T-helper 9 cell (primary cell): ENCODE data around the gene ZEB2.

Experiments used
- DNase-seq: peaks from one replicate; pipeline ENCODE4 v3.0.0-alpha.2; 2020

Gene ZEB2

DNA sequence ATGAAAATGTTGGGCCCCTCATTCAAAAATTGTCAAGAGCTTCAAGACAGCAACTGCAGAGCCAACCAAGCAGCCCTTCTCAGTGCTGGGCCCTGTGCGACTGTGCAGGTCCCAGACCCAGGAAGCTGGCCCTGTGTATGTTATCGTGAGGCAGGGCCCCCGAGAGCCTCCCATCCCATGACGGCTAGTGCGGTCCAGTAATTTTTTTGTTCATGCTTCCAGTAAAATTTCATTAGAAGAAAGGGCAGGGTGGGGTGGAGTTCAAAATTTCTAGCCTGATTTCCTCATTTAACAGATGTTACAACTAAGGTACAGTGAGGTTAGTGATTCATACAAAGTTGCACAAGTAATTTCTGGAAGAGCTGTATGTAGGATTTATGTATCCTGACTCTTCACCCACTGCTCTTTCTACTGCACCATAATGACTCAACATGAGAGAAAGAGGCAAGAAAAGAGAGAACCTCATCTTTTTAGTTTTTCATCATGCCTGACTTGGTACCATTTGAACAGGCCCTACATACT is 105.5 kb downstream of the ZEB2 start:
- DNase-seq = no peak

DNA sequence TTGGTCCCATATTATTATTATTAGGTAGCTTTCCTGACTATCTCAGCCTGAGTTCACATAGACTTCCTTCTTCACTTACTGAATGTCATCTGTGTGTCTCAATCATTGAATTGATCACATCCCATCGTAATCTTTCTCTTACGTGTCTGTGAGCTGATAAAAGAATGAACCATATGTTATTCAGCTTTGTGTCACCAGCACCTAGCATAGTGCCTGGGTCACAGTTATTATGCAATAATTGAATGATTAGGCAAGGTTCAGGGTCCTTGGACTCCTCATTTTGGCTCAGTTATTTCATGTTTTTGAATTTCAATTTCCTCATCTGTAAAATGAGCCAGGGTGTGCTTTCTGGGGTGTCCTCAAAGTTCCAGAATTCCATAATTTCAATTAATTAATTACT is 107.2 kb downstream of the ZEB2 start:
- DNase-seq = no peak

DNA sequence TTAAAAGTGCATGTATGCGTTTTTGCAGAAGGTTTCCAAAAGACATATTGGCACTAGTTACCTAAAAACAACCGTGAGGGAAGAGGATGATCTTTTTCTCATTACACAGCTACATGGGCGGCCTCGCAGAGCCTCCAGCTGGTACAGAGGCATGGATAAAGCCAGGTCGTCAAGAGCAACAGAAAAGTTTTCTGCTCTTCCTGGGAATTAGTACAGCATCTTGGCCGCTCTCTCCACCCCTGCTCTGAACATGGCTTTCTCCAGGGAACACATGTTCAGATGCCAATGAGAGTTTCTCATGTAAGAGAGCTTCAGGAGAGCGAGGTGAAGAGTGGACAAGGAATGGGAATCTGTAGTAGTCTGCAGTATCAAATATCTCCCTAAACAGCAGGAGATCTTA is 108.4 kb downstream of the ZEB2 start:
- DNase-seq = no peak

DNA sequence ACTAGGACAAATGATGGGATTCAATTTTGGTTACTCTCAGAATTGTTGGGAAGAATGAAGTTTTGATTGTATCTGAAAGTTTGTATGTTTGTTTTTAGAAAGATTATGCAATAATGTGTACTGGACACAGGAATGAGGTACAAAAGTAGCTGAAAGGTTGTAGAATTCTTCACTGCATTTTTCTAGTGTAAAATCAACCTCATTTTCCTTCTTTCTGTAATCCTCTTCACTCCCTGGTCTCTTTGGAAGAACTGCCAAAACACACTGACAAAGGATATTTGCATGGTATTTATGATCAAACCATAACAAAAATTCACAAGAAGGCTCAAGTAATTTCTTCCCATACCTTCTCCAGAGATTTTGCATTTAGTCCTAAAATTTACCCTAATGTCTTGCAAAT is 110.7 kb downstream of the ZEB2 start:
- no peak for DNase-seq

DNA sequence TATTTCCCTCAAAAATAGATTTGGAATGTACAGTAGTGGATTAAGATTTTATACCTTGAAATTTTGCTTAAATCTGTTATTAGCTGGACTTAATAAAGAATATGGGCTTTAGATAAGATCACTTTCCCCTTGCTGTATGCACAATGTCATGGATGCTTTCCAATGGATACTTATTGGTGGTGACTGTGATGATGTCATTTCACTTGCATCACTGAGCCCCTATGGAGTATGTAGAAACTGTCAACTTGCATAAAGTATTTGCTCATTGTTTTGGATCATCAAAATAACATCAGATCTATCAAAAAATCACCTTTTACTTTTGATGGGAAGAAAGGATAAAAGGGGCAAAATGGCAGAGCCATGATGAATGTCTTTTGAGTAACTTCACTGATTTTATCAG is 112.7 kb downstream of the ZEB2 start:
- no peak for DNase-seq

DNA sequence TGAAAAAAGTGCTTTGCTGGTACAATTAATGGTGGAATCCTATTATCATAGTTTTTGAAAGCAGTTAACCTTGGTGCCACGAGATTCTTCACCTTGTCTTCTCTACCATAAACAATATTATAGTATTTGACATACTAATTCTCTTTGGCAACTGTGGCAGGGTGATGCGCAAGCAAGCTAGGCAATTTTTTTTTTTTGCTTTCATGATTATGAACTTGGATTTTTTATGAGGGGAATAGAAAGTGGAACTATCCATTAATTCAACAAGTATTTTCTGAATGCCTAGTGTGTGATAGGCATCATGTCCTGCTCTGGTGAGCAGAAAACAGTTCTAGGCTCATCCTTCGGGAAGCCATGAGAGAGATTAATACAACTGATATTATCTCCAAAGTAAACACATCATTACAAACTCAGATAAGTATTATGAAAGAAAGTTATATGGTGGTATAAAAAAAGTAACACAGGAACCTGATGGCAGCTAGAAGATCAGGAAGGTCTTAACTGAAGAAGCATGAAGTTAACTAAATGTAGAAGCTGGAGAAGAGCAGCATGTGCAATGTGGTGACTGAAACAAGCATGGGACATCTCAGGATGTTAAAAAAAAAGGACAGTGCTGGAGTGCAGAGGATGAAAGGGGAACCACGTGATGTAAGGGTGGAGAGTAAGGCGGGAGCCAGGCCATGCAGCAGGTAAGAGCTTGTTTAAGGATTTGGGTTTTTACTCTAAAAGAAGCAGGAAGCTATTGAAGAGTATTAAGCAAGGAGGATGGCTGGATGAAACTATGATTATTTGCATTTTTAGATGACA is 113.7 kb downstream of the ZEB2 start:
- no peak for DNase-seq

DNA sequence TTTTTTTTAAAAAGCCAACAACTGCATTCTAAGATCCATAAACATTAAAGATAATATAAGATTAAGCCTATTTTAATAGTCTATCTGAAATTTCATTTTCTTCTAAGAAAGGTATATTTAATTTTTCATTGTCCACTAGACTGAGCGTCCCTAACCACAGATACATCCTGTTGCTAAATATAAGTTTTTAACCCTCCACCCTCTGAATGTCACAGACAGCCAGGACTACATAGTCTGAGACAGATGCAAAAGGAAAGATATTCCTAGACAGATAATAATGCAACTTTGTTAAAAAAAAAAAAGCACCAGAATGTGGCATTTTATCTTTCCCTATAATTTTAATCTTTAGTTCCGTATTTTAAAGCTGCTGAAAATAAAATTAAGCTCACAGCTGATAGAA is 114.6 kb downstream of the ZEB2 start:
- no peak for DNase-seq

DNA sequence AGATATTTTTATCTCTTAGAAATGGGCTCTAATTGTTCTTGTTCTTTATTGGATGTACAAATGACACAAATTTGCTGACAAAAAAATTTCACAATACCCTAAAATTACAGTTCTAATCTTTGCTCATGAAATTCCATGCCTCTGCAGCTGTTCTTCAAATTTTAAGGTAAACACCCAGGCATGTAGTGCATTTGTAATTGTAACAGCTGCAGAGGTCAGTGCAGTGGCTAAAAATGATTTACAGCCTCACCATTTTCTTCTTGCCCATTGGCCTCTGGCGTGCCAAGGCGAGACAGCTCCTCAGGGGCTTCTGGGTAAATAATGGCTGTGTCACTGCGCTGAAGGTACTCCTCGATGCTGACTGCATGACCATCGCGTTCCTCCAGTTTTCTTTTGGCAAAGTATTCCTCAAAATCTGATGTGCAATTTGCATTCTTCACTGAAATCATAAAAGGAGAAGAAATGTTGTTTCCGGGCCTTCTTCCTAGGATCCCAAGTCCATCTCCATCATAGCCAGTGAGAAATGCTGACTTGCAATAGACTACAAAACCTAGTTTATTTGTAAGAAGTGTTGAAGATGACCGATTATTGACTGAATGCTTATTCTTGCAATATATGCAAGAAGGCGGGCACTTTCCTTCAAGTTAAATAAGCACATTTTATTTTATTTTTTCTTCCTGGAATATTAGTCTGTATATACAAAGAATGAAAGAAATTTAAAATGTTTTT is 115.2 kb downstream of the ZEB2 start:
- DNase-seq = no peak

DNA sequence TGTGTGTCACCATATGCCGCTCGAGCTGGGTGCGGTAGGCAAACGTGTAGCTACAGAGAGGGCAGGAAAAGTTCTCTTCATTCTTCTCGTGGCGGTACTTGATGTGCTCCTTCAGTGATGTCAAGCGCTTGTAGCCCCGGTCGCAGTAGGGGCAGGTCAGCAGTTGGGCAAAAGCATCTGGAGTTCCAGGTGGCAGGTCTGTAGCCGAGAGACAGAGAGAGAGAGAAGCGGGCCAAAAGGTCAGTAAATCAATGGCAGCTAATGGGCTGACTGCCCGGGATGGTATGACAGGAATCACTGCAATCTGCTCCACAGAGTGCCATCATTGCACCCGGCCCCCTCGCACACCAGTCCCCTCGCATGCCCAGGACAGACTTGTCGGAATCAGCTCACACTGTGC is 116.0 kb downstream of the ZEB2 start:
- DNase-seq = no peak

DNA sequence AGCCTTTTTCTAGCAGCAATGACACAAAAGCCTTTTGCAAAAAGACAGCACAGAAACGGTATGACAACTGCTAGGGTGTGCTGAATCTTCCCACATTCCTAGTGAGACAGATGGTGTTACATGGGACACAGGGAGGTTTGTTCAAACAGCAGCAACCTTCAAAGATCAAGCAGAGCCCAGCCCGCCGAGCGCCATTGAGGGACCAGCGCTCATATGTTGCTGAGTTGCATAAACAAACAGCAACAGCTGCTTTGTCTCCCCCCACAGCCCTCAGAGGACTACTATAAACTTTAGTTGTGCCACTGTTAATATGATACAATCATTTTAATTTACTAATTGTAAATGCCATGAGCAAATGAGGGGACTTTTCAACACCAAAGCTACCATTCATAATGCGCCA is 117.7 kb downstream of the ZEB2 start:
- DNase-seq = no peak

DNA sequence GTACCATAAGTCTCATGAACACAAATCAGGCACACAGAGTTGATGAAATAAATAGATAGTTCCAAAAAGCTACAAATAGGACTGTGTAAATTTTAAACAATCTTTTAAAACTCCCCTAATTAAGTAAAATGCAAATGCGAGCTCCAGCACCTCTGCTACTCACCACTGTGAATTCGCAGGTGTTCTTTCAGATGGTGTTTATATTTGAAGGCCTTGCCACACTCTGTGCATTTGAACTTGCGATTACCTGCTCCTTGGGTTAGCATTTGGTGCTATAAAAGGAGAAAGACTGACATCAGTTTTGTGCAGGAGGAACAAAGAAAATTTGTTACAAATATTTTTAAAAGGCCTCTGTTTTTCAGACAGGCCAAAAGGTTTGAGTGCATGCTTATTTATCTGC is 118.9 kb downstream of the ZEB2 start:
- DNase-seq = no peak

DNA sequence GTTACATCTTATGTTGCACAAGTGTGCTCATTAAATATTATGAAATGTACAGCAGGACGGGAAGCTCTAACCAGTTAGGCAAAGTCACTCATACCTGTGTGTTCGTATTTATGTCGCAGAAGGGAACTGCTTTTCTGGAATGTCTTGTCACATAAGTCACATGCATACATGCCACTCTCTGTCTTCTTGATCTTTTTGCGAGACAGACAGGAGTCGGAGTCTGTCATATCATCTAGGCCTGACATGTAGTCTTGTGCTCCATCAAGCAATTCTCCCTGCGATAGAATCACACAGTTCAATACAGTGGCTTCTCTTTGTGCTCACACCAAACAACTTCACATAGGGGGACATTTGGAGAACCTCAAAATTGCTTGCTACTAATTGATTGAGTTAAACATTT is 123.6 kb downstream of the ZEB2 start:
- no peak for DNase-seq

DNA sequence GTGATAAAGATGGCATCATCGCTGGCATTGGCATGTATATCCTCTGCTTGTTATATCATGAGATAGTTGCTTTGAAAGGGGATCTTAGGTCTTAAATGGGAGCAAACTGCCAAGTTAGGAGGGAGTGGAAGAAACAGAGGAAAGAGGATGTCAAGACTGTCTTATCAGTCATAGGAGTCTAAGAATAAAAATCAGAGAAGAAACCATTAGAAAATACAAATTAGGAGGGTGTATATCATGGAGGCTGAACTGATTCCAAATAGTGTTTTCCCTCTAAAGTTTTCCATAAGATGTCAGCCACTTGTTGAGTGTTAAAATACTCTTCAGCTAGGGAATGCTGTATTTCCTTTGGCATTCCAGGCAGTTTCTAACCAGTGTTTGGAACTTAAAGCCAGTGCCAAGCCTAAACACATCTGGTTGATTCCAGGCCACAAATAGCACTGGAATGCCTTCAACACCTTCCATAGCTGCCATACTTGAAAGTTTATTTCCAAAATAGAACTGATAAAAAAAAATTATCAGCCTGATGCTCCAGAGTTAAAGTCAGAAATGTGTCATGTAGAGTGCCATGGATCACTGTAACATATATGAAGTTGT is 129.4 kb downstream of the ZEB2 start:
- no peak for DNase-seq

DNA sequence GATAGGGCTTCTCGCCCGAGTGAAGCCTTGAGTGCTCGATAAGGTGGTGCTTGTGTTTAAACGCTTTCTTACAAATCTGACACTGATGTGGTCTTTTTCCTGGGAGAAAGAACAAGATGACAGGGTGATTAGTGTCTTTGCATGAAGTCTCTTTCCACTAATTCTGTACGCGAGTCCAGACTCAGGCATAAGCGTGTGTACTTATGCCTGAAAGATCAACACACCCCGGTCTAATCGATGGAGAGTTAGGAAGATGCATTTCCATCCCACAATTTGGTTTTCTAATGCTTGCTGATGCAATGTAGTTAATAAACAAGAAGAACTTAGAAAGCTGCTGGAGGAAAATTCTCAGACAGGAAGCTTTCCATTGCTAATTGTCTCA is 130.0 kb downstream of the ZEB2 start:
- no peak for DNase-seq

DNA sequence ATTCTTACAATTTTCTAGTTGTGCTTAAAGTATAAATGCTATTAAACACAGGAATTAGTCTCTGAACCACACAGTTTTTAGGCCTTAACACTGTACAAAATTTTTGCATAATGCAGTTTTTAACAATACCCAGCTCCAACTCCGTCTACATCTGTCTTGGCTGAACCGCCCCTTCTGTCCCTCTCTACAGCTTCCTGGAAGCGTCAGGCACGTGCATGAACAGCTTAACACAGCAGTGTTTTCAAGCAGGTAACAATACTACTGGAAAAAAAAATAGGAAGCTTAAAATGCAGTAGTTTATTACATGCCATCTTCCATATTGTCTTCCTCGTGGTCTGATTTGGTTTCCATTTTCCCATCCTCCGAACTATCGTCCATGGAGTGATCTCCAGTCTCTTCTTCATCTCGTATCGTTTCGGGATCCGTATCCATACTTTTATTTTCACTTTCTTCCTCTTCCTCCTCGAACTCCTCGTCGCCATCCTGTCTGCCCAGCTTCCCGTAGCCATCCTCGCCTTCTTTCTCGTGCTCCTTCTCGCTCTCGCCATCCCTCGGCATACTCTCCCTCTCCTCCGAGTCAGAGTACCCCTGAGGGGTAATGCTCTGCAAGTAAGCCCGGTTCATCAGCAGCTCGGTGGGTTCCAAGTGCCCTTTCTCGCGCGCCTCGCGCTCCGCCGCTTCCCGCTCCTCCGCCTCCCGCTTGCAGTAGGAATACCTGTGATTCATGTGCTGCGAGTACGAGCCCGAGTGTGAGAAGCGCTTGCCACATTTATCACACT is 130.6 kb downstream of the ZEB2 start:
- DNase-seq = no peak

DNA sequence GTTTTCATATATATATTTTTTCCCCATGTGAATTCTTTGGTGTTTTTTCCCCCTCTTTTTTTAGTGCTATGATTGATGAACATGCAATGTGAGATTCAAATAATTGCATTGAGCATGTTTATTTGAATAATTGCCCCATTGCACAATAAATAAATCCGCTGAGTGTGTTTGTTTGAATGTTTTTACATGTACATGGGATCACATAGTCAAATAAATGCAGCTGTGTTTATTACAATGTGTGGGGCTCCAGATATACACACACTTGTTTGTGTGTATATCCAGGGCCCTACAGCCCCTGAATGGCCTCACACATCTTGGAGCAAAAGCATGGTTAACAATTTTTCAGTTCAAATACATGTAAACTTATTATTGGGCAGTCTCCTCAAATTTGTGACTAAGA is 134.5 kb downstream of the ZEB2 start:
- no peak for DNase-seq

DNA sequence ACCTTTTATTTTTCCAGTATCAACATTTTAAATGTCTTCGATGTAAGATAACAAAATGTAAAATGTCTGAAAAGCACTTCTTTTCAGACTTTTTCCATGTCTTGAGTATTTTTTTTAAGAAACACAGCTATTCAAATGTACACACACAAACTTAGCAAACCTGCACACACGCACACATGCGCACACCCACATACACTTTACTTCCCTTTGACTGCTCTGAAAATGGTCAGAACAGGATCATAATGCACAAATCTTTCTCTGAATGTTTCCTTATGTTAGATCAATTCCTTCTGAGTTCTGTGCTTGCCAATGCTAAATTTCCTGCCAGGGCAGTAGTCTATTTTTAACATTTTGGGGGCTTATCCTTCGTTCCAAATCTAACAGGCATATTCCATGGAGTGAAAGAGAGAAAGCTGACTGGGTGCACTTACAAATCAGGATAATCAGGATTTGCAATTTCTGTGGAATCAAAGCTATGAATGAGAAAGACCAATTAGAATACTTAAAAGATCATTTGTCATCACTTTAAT is 136.3 kb downstream of the ZEB2 start:
- DNase-seq = no peak

DNA sequence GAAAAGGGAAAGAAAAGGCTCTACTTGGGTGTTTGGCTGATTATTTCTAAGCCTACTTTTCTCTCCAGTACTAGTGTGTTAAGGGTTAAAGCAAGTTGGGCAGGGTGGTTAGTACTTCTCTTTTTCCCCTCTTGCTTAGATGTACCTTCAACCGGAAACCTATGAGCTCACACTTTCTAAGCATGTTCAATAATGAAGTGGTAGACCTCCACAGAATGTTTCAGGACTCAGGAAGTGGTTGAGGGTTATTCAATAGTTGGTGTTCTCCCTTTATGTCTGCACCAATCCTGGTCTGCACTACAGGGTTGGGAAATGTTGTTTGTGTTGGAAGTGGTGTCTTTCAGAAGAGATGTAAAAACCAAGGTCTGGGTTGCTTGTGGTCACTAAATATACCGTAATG is 137.1 kb downstream of the ZEB2 start:
- no peak for DNase-seq

DNA sequence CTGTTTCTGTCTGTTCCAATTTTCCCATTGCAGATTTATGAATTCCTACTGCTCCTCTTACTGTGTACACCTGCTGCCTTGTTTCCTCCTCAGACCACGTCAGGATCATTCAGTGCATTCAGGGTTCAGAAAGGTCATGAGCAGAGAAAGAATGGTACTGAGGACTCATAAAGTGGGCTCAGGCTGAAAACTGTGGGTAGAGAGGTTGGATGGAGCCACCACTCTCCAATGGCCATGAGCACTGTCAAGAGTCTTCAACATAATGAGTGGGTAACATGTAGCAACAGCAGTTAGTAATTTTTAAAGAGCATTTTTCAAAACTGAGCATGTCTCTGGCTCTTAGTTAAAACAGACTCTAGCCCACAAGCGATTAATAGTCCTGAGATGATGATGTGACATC is 138.2 kb downstream of the ZEB2 start:
- DNase-seq = no peak

DNA sequence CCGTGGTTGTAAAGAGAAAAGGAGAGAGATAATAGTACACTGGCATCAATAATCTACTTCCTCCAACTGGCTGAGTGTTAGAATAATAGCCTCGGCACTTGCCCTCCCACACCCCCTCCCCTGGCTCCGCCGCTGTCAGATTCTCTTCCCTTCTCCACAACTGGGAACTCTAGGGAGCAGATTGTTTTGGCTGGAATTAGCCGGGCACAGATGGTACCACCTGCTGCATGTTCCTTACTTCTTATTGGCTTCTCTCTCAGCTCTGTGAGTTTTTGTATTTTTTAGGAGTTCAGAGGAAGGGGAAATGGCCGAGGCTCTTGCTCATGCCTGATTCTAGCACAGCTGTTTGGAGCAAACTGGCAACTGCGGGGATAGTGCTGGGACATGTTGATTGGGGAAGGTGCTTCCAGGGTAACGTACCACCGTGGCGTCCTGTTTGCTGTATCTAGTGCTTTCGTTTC is 140.0 kb downstream of the ZEB2 start:
- no peak for DNase-seq

DNA sequence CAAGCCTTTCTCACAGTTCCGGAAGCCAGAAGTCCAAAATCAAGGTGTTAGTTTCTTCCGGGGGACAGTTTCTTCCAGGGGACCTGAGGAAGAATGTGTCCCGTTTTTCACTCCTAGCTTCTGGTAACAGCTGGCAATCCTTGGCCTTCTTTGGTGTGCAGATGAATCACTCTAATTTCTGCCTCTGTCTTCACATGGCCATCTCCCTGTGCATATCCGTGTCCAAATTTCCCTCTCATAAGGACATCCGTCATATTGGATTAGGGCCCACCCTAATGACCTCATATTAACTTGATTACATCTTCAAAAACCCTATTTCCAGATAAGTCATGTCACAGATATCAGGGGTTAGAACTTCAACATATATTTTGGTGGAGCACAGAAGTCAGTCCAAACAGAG is 141.4 kb downstream of the ZEB2 start:
- no peak for DNase-seq

DNA sequence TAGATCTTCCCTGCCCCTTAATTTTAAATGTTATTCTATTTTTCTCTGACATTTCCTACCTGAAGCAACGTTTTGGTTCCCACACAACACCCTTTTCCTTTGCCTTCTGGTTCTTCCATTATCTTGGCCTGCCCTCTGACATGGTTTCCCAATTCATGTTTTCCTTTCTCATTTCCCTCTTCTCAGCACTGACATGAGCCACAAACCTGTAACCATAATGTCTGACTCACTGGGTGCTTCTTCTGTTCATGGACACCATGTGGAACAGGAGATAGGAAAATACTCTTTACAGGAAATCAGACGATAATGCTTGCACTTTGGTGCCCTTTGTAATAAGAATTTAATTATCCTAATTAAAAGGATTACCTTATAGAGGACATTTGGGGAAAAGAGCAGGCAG is 142.0 kb downstream of the ZEB2 start:
- DNase-seq = no peak

DNA sequence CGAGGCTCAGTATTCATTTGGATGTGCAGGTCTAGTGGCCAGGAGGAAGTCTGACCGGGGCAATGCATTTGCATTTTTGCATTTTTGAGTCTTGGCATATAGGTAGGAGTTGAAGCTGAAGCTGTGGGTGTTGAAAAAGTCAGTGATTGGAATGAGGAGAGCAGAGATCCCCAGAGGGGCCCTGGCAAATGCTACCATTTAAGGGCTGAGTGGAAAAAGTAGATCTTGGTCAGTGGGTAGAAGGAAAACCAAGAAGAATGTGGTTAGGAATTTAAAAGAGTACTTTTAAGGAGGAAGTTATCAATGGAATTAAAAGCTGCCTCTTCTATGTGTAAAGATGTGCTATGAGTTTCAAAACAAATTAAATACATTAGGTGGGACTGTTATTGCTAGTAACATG is 143.0 kb downstream of the ZEB2 start:
- DNase-seq = no peak
